Measurements from ENCODE around the gene PCDHB16. TPM values are rescaled to one million over a fixed set of nuclear protein-coding genes. Genes with fewer than 3 reads are reported as not detected.
"Not testable (repeated sequence)": the region's sequence is repeated elsewhere in the genome, so short reads cannot be mapped to it uniquely, and the experiment has no call there.

PCDHB16 gene
- total RNA-seq, 1 donor from 2014 or later, result 4.1 TPM

GRCh38 chr5:141172381-141173204 is 9.6 kb upstream of the PCDHB16 start, which contains the start of gene PCDHB7:
PCDHB7 (plus strand) TSS chr5:141172644; CDS start chr5:141172836, 192 bp downstream.
- H3K27me3 ChIP-seq, result peaks cover 20% of the 10 kb centered on the region
- no peaks in the 10 kb centered on the region for H3K36me3 ChIP-seq
- H3K4me1 ChIP-seq, result no peaks in the 10 kb centered on the region
- intact Hi-C loops (cut with DNase I), result no loop called here
- ATAC-seq (no peak), DNase-seq (no peak)
- H3K27ac ChIP-seq, result no peak within 1 kb of the TSS
- TF ChIP-seq, protein P1, sequence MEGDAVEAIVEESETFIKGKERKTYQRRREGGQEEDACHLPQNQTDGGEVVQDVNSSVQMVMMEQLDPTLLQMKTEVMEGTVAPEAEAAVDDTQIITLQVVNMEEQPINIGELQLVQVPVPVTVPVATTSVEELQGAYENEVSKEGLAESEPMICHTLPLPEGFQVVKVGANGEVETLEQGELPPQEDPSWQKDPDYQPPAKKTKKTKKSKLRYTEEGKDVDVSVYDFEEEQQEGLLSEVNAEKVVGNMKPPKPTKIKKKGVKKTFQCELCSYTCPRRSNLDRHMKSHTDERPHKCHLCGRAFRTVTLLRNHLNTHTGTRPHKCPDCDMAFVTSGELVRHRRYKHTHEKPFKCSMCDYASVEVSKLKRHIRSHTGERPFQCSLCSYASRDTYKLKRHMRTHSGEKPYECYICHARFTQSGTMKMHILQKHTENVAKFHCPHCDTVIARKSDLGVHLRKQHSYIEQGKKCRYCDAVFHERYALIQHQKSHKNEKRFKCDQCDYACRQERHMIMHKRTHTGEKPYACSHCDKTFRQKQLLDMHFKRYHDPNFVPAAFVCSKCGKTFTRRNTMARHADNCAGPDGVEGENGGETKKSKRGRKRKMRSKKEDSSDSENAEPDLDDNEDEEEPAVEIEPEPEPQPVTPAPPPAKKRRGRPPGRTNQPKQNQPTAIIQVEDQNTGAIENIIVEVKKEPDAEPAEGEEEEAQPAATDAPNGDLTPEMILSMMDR (IDR thresholded peaks at IDR 0.05), result peak; percentile 52
- peaks cover 7% of the 10 kb centered on the region for H3K9me3 ChIP-seq
- peak within 1 kb of the TSS; percentile 26 for H3K4me3 ChIP-seq

DNA sequence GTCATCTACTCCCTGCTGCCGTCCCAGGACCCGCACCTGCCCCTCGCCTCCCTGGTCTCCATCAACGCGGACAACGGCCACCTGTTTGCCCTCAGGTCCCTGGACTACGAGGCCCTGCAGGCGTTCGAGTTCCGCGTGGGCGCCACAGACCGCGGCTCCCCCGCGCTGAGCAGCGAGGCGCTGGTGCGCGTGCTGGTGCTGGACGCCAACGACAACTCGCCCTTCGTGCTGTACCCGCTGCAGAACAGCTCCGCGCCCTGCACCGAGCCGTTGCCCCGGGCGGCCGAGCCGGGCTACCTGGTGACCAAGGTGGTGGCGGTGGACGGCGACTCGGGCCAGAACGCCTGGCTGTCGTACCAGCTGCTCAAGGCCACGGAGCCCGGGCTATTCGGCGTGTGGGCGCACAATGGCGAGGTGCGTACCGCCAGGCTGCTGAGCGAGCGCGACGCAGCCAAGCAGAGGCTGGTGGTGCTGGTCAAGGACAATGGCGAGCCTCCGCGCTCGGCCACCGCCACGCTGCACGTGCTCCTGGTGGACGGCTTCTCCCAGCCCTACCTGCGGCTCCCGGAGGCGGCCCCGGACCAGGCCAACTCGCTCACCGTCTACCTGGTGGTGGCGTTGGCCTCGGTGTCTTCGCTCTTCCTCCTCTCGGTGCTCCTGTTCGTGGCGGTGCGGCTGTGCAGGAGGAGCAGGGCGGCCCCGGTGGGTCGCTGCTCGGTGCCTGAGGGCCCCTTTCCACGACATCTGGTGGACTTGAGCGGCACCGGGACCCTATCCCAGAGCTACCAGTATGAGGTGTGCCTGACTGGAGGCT is 7.7 kb upstream of the PCDHB16 start:
- H3K36me3 ChIP-seq; H3K4me3 ChIP-seq; DNase-seq; H3K9me3 ChIP-seq; intact Hi-C loops (cut with DNase I); H3K4me1 ChIP-seq; ATAC-seq; H3K27ac ChIP-seq: not testable (repeated sequence)
- H3K27me3 ChIP-seq, result peaks cover 14% of the 10 kb centered on the region

DNA sequence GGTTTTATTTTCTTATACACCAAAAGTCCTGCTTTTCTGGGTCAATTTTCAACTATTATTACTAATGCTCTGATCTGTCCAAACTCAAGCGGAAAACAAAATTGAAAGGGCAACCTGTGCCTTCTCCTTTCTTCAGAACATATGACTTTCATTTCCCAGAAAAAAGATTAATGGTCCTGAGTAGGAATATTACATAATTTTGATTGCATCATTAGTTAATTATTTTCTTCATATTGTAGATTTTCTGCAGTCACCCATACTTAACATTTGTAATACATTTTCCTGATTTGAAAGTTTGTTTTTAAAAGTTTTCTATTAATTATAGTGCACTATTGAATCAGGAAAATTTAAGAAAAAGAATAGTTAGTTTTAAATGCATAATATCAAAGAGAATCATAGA is 6.3 kb upstream of the PCDHB16 start:
- Histone ChIP-seq H3K27me3 (peaks cover 14% of the 10 kb centered on the region), H3K27ac (no peak overlapping the region), H3K36me3 (no peaks in the 10 kb centered on the region), H3K9me3 (peaks cover 7% of the 10 kb centered on the region), H3K4me1 (no peaks in the 10 kb centered on the region), H3K4me3 (no peak overlapping the region)
- TF ChIP-seq, protein P1 (IDR thresholded peaks at IDR 0.05), result no peak
- no peak for ATAC-seq
- intact Hi-C loops (cut with DNase I), result no loop called here
- no peak for DNase-seq

GRCh38 chr5:141177577-141178191 is 4.5 kb upstream of the PCDHB16 start, which contains the start of gene PCDHB8:
PCDHB8 (plus strand) TSS chr5:141177790; CDS start chr5:141178035, 245 bp downstream.
- H3K27ac ChIP-seq; intact Hi-C loops (cut with DNase I); H3K36me3 ChIP-seq; H3K9me3 ChIP-seq; DNase-seq; H3K4me1 ChIP-seq; H3K4me3 ChIP-seq: not testable (repeated sequence)
- H3K27me3 ChIP-seq, result peaks cover 14% of the 10 kb centered on the region
- peak; percentile 67 for ATAC-seq

DNA sequence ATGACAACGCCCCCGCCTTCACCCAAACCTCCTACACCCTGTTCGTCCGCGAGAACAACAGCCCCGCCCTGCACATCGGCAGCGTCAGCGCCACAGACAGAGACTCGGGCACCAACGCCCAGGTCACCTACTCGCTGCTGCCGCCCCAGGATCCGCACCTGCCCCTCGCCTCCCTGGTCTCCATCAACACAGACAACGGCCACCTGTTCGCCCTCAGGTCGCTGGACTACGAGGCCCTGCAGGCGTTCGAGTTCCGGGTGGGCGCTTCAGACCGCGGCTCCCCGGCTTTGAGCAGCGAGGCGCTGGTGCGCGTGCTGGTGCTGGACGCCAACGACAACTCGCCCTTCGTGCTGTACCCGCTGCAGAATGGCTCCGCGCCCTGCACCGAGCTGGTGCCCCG is 2.8 kb upstream of the PCDHB16 start:
- H3K36me3 ChIP-seq; H3K4me3 ChIP-seq; DNase-seq; H3K27ac ChIP-seq; intact Hi-C loops (cut with DNase I); H3K9me3 ChIP-seq; H3K4me1 ChIP-seq; ATAC-seq: not testable (repeated sequence)
- H3K27me3 ChIP-seq, result peaks cover 14% of the 10 kb centered on the region

GRCh38 chr5:141179876-141180275 is 2.3 kb upstream of the PCDHB16 start:
- ATAC-seq; H3K4me3 ChIP-seq; H3K36me3 ChIP-seq; intact Hi-C loops (cut with DNase I); H3K9me3 ChIP-seq; H3K4me1 ChIP-seq; H3K27ac ChIP-seq; DNase-seq: not testable (repeated sequence)
- peaks cover 14% of the 10 kb centered on the region for H3K27me3 ChIP-seq

GRCh38 chr5:141180313-141180712 is 1.9 kb upstream of the PCDHB16 start:
- ATAC-seq (no peak), DNase-seq (no peak)
- Histone ChIP-seq H3K4me3 (no peak overlapping the region), H3K36me3 (no peaks in the 10 kb centered on the region), H3K27ac (no peak overlapping the region), H3K4me1 (no peaks in the 10 kb centered on the region), H3K27me3 (peaks cover 14% of the 10 kb centered on the region), H3K9me3 (peaks cover 7% of the 10 kb centered on the region)
- intact Hi-C loops (cut with DNase I), result no loop called here
- TF ChIP-seq, protein P1 (IDR thresholded peaks at IDR 0.05), result no peak

DNA sequence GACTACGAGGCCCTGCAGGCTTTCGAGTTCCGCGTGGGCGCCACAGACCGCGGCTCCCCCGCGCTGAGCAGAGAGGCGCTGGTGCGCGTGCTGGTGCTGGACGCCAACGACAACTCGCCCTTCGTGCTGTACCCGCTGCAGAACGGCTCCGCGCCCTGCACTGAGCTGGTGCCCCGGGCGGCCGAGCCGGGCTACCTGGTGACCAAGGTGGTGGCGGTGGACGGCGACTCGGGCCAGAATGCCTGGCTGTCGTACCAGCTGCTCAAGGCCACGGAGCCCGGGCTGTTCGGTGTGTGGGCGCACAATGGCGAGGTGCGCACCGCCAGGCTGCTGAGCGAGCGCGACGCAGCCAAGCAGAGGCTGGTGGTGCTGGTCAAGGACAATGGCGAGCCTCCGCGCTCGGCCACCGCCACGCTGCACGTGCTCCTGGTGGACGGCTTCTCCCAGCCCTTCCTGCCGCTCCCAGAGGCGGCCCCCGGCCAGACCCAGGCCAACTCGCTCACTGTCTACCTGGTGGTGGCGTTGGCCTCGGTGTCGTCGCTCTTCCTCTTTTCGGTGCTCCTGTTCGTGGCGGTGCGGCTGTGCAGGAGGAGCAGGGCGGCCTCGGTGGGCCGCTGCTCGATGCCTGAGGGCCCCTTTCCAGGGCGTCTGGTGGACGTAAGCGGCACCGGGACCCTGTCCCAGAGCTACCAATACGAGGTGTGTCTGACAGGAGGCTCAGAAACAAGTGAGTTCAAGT is 2.1 kb downstream of the PCDHB16 start:
- H3K36me3 ChIP-seq; H3K27ac ChIP-seq; H3K27me3 ChIP-seq; H3K9me3 ChIP-seq; H3K4me1 ChIP-seq; intact Hi-C loops (cut with DNase I); ATAC-seq; H3K4me3 ChIP-seq; DNase-seq: not testable (repeated sequence)
